Astrocyte (in vitro differentiated cells and primary cell): ENCODE measurements around the gene PDCL3. TPM values are rescaled to one million over a fixed set of nuclear protein-coding genes. Genes with fewer than 3 reads are reported as not detected.

ENCODE experiments used
- DNase-seq: peaks from one replicate; pipeline ENCODE4 v3.0.0-alpha.2; 2010; ENCODE audit warnings: low read depth
- FAIRE-seq: peaks from 2 replicates; lab custom pipeline; 2011; peaks lifted over from hg19 to GRCh38; lab: Jason Lieb, UNC
- H2AFZ ChIP-seq: 2 replicates; pipeline ENCODE4 v1.6.0; 2012; ENCODE audit warnings: low read depth, low read length, inconsistent platforms
- H3K27ac ChIP-seq: 2 replicates; pipeline ENCODE4 v1.5.1; 2011; ENCODE audit warnings: low read depth, low read length, inconsistent platforms
- H3K27me3 ChIP-seq: 2 replicates; pipeline ENCODE4 v1.6.0; 2011; ENCODE audit warnings: low read length, inconsistent platforms; ENCODE audit not compliant: insufficient read depth
- H3K36me3 ChIP-seq: 2 replicates; pipeline ENCODE4 v1.5.1; 2011; ENCODE audit warnings: low read length, inconsistent platforms; ENCODE audit not compliant: insufficient read depth
- H3K4me1 ChIP-seq: 2 replicates; pipeline ENCODE4 v1.5.1; 2011; ENCODE audit warnings: low read length, inconsistent platforms; ENCODE audit not compliant: insufficient read depth
- H3K4me2 ChIP-seq: 2 replicates; pipeline ENCODE4 v1.6.0; 2012; ENCODE audit warnings: low read length, inconsistent platforms
- H3K4me3 ChIP-seq: 2 replicates; pipeline ENCODE4 v1.5.1; 2011; ENCODE audit warnings: low read depth, mild to moderate bottlenecking, low read length, inconsistent platforms; ENCODE audit not compliant: insufficient read depth
- H3K79me2 ChIP-seq: 2 replicates; pipeline ENCODE4 v1.6.0; 2012; ENCODE audit warnings: mild to moderate bottlenecking, low read length, inconsistent platforms; ENCODE audit not compliant: insufficient read depth
- H3K9ac ChIP-seq: 2 replicates; pipeline ENCODE4 v1.6.0; 2012; ENCODE audit warnings: mild to moderate bottlenecking, low read length, inconsistent platforms
- H3K9me3 ChIP-seq: 2 replicates; pipeline ENCODE4 v1.5.1; 2012; ENCODE audit warnings: low read depth, mild to moderate bottlenecking, low read length, inconsistent platforms; ENCODE audit not compliant: insufficient read depth
- H4K20me1 ChIP-seq: 2 replicates; pipeline ENCODE4 v1.6.0; 2012; ENCODE audit warnings: low read length, inconsistent platforms; ENCODE audit not compliant: insufficient read depth
- H3K27ac Mint-ChIP-seq: one replicate; pipeline ENCODE4 v1.8.0; 2021; ENCODE audit warnings: mild to moderate bottlenecking, mixed read lengths; ENCODE audit not compliant: unreplicated experiment
- H3K27me3 Mint-ChIP-seq: one replicate; pipeline ENCODE4 v1.8.0; 2021; ENCODE audit warnings: low read depth, mixed read lengths; ENCODE audit not compliant: unreplicated experiment
- H3K36me3 Mint-ChIP-seq: one replicate; pipeline ENCODE4 v1.8.0; 2021; ENCODE audit warnings: low read depth, mixed read lengths; ENCODE audit not compliant: unreplicated experiment
- H3K4me1 Mint-ChIP-seq: one replicate; pipeline ENCODE4 v1.8.0; 2021; ENCODE audit warnings: low read depth, mixed read lengths; ENCODE audit not compliant: unreplicated experiment
- H3K4me3 Mint-ChIP-seq: one replicate; pipeline ENCODE4 v1.8.0; 2021; ENCODE audit warnings: mild to moderate bottlenecking, moderate library complexity, mixed read lengths; ENCODE audit not compliant: unreplicated experiment
- H3K9me3 Mint-ChIP-seq: one replicate; pipeline ENCODE4 v1.8.0; 2021; ENCODE audit warnings: mild to moderate bottlenecking, mixed read lengths; ENCODE audit not compliant: unreplicated experiment
- CTCF ChIP-seq: IDR thresholded peaks from 2 replicates; pipeline ENCODE4 v1.5.1; 2011; ENCODE audit warnings: low read depth, mild to moderate bottlenecking, inconsistent platforms, low read length, moderate library complexity; ENCODE audit not compliant: insufficient read depth
- EZH2 ChIP-seq: IDR thresholded peaks from 2 replicates; pipeline ENCODE4 v1.6.1; 2012; ENCODE audit warnings: mild to moderate bottlenecking, low read length, inconsistent platforms; ENCODE audit not compliant: insufficient read depth
- total RNA-seq: library from RNA; stranded (reverse); gene quantifications from 2 replicates; pipeline ENCODE4 v1.2.1, GENCODE V29; 2021

Gene PDCL3
- total RNA-seq, 1 donor from 2014 or later: 35.5 TPM

DNA sequence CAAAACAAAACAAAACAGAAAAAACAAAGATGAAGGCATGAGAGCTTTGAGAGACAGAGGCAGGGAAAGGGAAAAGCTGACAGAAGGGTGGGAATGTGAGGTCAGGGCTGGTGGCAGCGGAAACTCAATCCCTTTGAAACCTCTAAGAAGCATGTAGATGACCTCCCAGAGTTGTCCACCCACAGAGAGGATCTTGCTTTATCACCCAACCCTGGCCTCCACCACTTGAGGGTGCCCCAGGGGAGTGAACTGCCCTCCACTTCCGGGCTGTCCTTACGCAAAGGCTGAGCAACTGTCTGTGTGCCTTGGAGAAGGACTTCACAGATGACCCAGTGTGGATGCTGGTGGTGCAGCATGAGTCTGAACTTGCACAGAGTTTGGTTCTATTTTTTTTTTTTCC lies 26.7 kb downstream of the PDCL3 start:
- H3K4me3 Mint-ChIP-seq: no peak overlapping the region
- no peak overlapping the region for H3K4me3 ChIP-seq
- H3K9me3 ChIP-seq: no peaks in the 10 kb centered on the region
- no peaks in the 10 kb centered on the region for H3K4me1 ChIP-seq
- H3K9ac ChIP-seq: no peak overlapping the region
- H3K79me2 ChIP-seq: no peaks in the 10 kb centered on the region
- peaks cover 5% of the 10 kb centered on the region for H3K27me3 Mint-ChIP-seq
- no peaks in the 10 kb centered on the region for H4K20me1 ChIP-seq
- H3K36me3 ChIP-seq: no peaks in the 10 kb centered on the region
- TF ChIP-seq EZH2 (no peak), CTCF (no peak)
- H3K4me2 ChIP-seq: no peak overlapping the region
- DNase-seq (no peak), FAIRE-seq (no peak)
- H2AFZ ChIP-seq: no peak overlapping the region
- H3K4me1 Mint-ChIP-seq: peaks cover 4% of the 10 kb centered on the region
- no peak overlapping the region for H3K27ac ChIP-seq
- H3K27ac Mint-ChIP-seq: no peak overlapping the region
- no peaks in the 10 kb centered on the region for H3K9me3 Mint-ChIP-seq
- no peaks in the 10 kb centered on the region for H3K36me3 Mint-ChIP-seq
- H3K27me3 ChIP-seq: peaks cover 2% of the 10 kb centered on the region

DNA sequence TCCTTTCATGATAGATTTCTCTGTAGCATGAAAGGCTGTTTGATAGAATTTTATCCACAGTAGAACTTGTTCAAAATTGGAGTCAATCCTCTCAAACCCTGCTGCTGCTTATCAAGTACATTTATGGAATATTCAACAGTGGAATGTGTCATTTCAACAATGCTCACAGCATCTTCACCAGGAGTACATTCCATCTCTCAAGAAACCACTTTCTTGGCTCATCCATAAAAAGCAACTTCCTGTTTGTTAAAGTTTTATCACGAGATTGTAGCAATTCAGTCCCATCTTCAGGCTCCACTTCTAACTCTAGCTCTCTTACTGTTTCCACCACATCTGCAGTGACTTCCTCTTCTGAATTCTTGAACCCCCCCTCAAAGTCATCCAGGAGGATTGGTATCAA lies 29.4 kb downstream of the PDCL3 start:
- peaks cover 4% of the 10 kb centered on the region for H3K4me1 Mint-ChIP-seq
- no peak overlapping the region for H3K4me3 Mint-ChIP-seq
- H3K36me3 ChIP-seq: no peaks in the 10 kb centered on the region
- no peak for TF ChIP-seq EZH2
- no peak for TF ChIP-seq CTCF
- no peak overlapping the region for H3K27ac Mint-ChIP-seq
- no peaks in the 10 kb centered on the region for H4K20me1 ChIP-seq
- H3K9ac ChIP-seq: no peak overlapping the region
- no peaks in the 10 kb centered on the region for H3K79me2 ChIP-seq
- DNase-seq (no peak), FAIRE-seq (no peak)
- H3K4me2 ChIP-seq: no peak overlapping the region
- H3K27me3 ChIP-seq: peaks cover 2% of the 10 kb centered on the region
- H3K4me3 ChIP-seq: no peak overlapping the region
- H3K4me1 ChIP-seq: no peaks in the 10 kb centered on the region
- no peaks in the 10 kb centered on the region for H3K9me3 Mint-ChIP-seq
- no peaks in the 10 kb centered on the region for H3K36me3 Mint-ChIP-seq
- no peak overlapping the region for H2AFZ ChIP-seq
- H3K27me3 Mint-ChIP-seq: peaks cover 5% of the 10 kb centered on the region
- H3K9me3 ChIP-seq: no peaks in the 10 kb centered on the region
- no peak overlapping the region for H3K27ac ChIP-seq

GRCh38 chr2:100596465-100596864 lies 33.7 kb downstream of the PDCL3 start:
- Histone ChIP-seq H3K79me2 (no peaks in the 10 kb centered on the region), H2AFZ (no peak overlapping the region), H3K4me3 (no peak overlapping the region), H3K9ac (no peak overlapping the region), H3K27ac (no peak overlapping the region), H3K4me1 (no peaks in the 10 kb centered on the region), H3K9me3 (no peaks in the 10 kb centered on the region), H3K4me2 (no peak overlapping the region), H3K27me3 (peaks cover 2% of the 10 kb centered on the region), H3K36me3 (no peaks in the 10 kb centered on the region), H4K20me1 (no peaks in the 10 kb centered on the region)
- H3K27ac Mint-ChIP-seq: no peak overlapping the region
- no peaks in the 10 kb centered on the region for H3K27me3 Mint-ChIP-seq
- TF ChIP-seq CTCF (no peak), EZH2 (no peak)
- H3K4me1 Mint-ChIP-seq: no peaks in the 10 kb centered on the region
- H3K36me3 Mint-ChIP-seq: no peaks in the 10 kb centered on the region
- no peak for FAIRE-seq
- H3K4me3 Mint-ChIP-seq: no peak overlapping the region
- H3K9me3 Mint-ChIP-seq: no peaks in the 10 kb centered on the region
- DNase-seq: no peak
